ENCODE data around the gene PAXX.

Gene PAXX

GRCh38 chr9:137013571-137013940, 21.3 kb downstream of the PAXX start:
- TF ChIP-seq CTCF (IDR thresholded peaks at IDR 0.05; ENCODE audit: insufficient read depth, low read length, missing control alignments) = no peak
- DNase-seq (ENCODE audit: low read depth, low spot score) = no peak
- ChIA-PET CTCF (interaction anchor here (1.4 kb wide), 1 partner anchor 16 kb away, joined by 3 read pairs; no protein-coding TSS in a partner anchor), POLR2A (no interaction called here)
- H3K4me3 ChIP-seq (ENCODE audit: low read depth, low read length) = no peak overlapping the region

GRCh38 chr9:137014166-137014565, 21.9 kb downstream of the PAXX start:
- POLR2A ChIA-PET = no interaction called here
- CTCF ChIA-PET = interaction anchor here (1.4 kb wide), 1 partner anchor 15 kb away, joined by 3 read pairs; no protein-coding TSS in a partner anchor
- DNase-seq (ENCODE audit: low read depth, low spot score) = no peak
- no peak for TF ChIP-seq CTCF (IDR thresholded peaks at IDR 0.05; ENCODE audit: insufficient read depth, low read length, missing control alignments)
- no peak overlapping the region for H3K4me3 ChIP-seq (ENCODE audit: low read depth, low read length)

GRCh38 chr9:137014776-137015539, 22.7 kb downstream of the PAXX start:
- no peak for DNase-seq (ENCODE audit: low read depth, low spot score)
- no peak for TF ChIP-seq CTCF (IDR thresholded peaks at IDR 0.05; ENCODE audit: insufficient read depth, low read length, missing control alignments)
- H3K4me3 ChIP-seq (ENCODE audit: low read depth, low read length) = no peak overlapping the region
- ChIA-PET POLR2A (no interaction called here), CTCF (interaction anchor here (0.7 to 1.6 kb wide), 2 partner anchors 9 to 14 kb away, joined by 3 to 4 read pairs; no protein-coding TSS in a partner anchor)

GRCh38 chr9:137015540-137015930, 23.3 kb downstream of the PAXX start:
- ChIA-PET CTCF (interaction anchor here (0.7 to 3.6 kb wide), 3 partner anchors 9 to 14 kb away, joined by 3 to 22 read pairs (median 4); partner anchors contain the start of gene ABCA2), POLR2A (no interaction called here)
- DNase-seq (ENCODE audit: low read depth, low spot score) = no peak
- no peak overlapping the region for H3K4me3 ChIP-seq (ENCODE audit: low read depth, low read length)
- no peak for TF ChIP-seq CTCF (IDR thresholded peaks at IDR 0.05; ENCODE audit: insufficient read depth, low read length, missing control alignments)

DNA sequence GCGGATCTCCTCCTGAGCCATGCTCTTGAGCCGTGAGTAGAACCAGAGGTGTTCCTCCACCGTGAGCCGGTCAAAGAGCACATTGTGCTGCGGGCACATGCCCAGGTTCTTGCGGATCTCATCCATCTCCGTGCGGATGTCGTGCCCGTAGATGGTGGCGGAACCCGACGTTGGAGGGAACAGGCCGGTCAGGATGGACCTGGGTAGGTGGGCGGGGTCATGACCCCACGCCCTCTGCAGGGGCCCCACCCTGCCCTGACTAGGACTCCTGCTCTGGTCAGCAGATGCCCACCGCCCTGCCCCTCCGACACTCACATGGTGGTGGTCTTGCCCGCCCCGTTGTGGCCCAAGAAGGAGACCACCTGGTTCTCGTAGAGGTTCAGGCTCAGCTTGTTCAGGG, 23.8 kb downstream of the PAXX start:
- TF ChIP-seq CTCF (IDR thresholded peaks at IDR 0.05; ENCODE audit: insufficient read depth, low read length, missing control alignments) = no peak
- CTCF ChIA-PET = interaction anchor here (1.5 to 3.6 kb wide), 3 partner anchors 10 to 15 kb away, joined by 3 to 22 read pairs (median 4); partner anchors contain the start of gene ABCA2
- no peak for DNase-seq (ENCODE audit: low read depth, low spot score)
- H3K4me3 ChIP-seq (ENCODE audit: low read depth, low read length) = no peak overlapping the region
- POLR2A ChIA-PET = no interaction called here

- H3K4me3 ChIP-seq (ENCODE audit: low read depth, low read length) = no peak overlapping the region
- DNase-seq (ENCODE audit: low read depth, low spot score) = no peak
- ChIA-PET POLR2A (no interaction called here), CTCF (interaction anchor here (1.2 to 3.6 kb wide), 4 partner anchors 10 to 14 kb away, joined by 3 to 22 read pairs (median 4); partner anchors contain the start of gene ABCA2)
- TF ChIP-seq CTCF (IDR thresholded peaks at IDR 0.05; ENCODE audit: insufficient read depth, low read length, missing control alignments) = no peak
These were observed 24.2 kb downstream of the PAXX start for GRCh38 chr9:137016436-137016835.

Data from AG04449 (cell line).